ENCODE measurements around the gene TPST2.

Gene TPST2

GRCh38 chr22:26610072-26610958, 20.4 kb upstream of the TPST2 start:
- DNase-seq (ENCODE audit: low read depth): peak; percentile 10

GRCh38 chr22:26609287-26609686, 19.4 kb upstream of the TPST2 start:
- no peak for DNase-seq (ENCODE audit: low read depth)

- DNase-seq (ENCODE audit: low read depth): no peak
Measured at GRCh38 chr22:26608129-26608528, 18.2 kb upstream of the TPST2 start.

GRCh38 chr22:26606611-26607010, 16.7 kb upstream of the TPST2 start:
- no peak for DNase-seq (ENCODE audit: low read depth)

- DNase-seq (ENCODE audit: low read depth): no peak
Measured at GRCh38 chr22:26604368-26604767, 14.4 kb upstream of the TPST2 start.

- DNase-seq (ENCODE audit: low read depth): no peak
Measured at GRCh38 chr22:26602127-26602526, 12.2 kb upstream of the TPST2 start.

- DNase-seq (ENCODE audit: low read depth): no peak
Measured at GRCh38 chr22:26601726-26602125, 11.8 kb upstream of the TPST2 start.

- no peak for DNase-seq (ENCODE audit: low read depth)
Measured at GRCh38 chr22:26599505-26599904, 9.6 kb upstream of the TPST2 start.

GRCh38 chr22:26597480-26597879, 7.5 kb upstream of the TPST2 start:
- DNase-seq (ENCODE audit: low read depth): no peak

GRCh38 chr22:26597026-26597425, 7.1 kb upstream of the TPST2 start:
- no peak for DNase-seq (ENCODE audit: low read depth)

- no peak for DNase-seq (ENCODE audit: low read depth)
Measured at GRCh38 chr22:26593763-26594162, 3.8 kb upstream of the TPST2 start.

GRCh38 chr22:26592421-26592891, 2.5 kb upstream of the TPST2 start:
- DNase-seq (ENCODE audit: low read depth): no peak

- no peak for DNase-seq (ENCODE audit: low read depth)
Measured at GRCh38 chr22:26589367-26589844, 526 bp downstream of the TPST2 start.

GRCh38 chr22:26588729-26589366, 1.1 kb downstream of the TPST2 start:
- no peak for DNase-seq (ENCODE audit: low read depth)

- no peak for DNase-seq (ENCODE audit: low read depth)
Measured at GRCh38 chr22:26587991-26588613, 1.8 kb downstream of the TPST2 start.

- DNase-seq (ENCODE audit: low read depth): no peak
Measured at GRCh38 chr22:26586556-26587325, 3.2 kb downstream of the TPST2 start.

- DNase-seq (ENCODE audit: low read depth): peak; percentile 24
Measured at GRCh38 chr22:26585104-26585790, 4.7 kb downstream of the TPST2 start.

GRCh38 chr22:26584010-26584409, 5.9 kb downstream of the TPST2 start:
- no peak for DNase-seq (ENCODE audit: low read depth)

GRCh38 chr22:26581633-26582168, 8.2 kb downstream of the TPST2 start:
- DNase-seq (ENCODE audit: low read depth): no peak

- no peak for DNase-seq (ENCODE audit: low read depth)
Measured at GRCh38 chr22:26581026-26581425, 8.9 kb downstream of the TPST2 start.
